DND-41 (cell line): ENCODE measurements around the gene TDRD12.
A peak's percentile ranks its signal among the peaks of the same experiment; 100 is the strongest.
"Not testable (repeated sequence)": the region's sequence is repeated elsewhere in the genome, so short reads cannot be mapped to it uniquely, and the experiment has no call there.

ENCODE experiments used
- ATAC-seq: fragments of 200-7000 bp; cut with Tn5 transposase; 3 replicates; pipeline ENCODE4 v1.9.1; 2021; ENCODE audit warnings: low read depth; ENCODE audit not compliant: insufficient read depth
- DNase-seq: peaks from one replicate; pipeline ENCODE4 v3.0.0-alpha.2; 2020
- H2AFZ ChIP-seq: 2 replicates; pipeline ENCODE4 v1.6.0; 2012; ENCODE audit warnings: low read depth, low read length
- H3K27ac ChIP-seq: 2 replicates; pipeline ENCODE4 v1.5.1; 2012; ENCODE audit warnings: low read length, inconsistent platforms
- H3K27me3 ChIP-seq: fragments of 200-600 bp; sonication (generic); 2 replicates; pipeline ENCODE4 v1.6.0; 2012; ENCODE audit warnings: low read length, mild to moderate bottlenecking, inconsistent platforms; ENCODE audit not compliant: insufficient read depth, poor library complexity
- H3K36me3 ChIP-seq: 2 replicates; pipeline ENCODE4 v1.5.1; 2012; ENCODE audit warnings: low read length, inconsistent platforms; ENCODE audit not compliant: insufficient read depth
- H3K4me1 ChIP-seq: 2 replicates; pipeline ENCODE4 v1.5.1; 2012; ENCODE audit warnings: mild to moderate bottlenecking, low read length; ENCODE audit not compliant: insufficient read depth
- H3K4me2 ChIP-seq: 2 replicates; pipeline ENCODE4 v1.6.0; 2012; ENCODE audit warnings: mild to moderate bottlenecking, moderate library complexity, low read length, inconsistent platforms; ENCODE audit not compliant: insufficient read depth
- H3K4me3 ChIP-seq, 2 experiments: fragments of 200-600 bp in 1 of 2; shearing (Covaris generic) in 1 of 2; 2 replicates each; pipeline ENCODE4 v1.5.1; 2012 to 2016; ENCODE audit warnings: inconsistent platforms in 2 of 2, low read length in 2 of 2, mild to moderate bottlenecking in 2 of 2, low read depth in 1 of 2, moderate library complexity in 1 of 2
- H3K79me2 ChIP-seq: 2 replicates; pipeline ENCODE4 v1.6.0; 2012; ENCODE audit warnings: low read length, inconsistent platforms; ENCODE audit not compliant: insufficient read depth
- H3K9ac ChIP-seq: 2 replicates; pipeline ENCODE4 v1.6.0; 2012; ENCODE audit warnings: low read depth, mild to moderate bottlenecking, inconsistent platforms, low read length, moderate library complexity
- H3K9me3 ChIP-seq: 2 replicates; pipeline ENCODE4 v1.5.1; 2012; ENCODE audit warnings: low read length, moderate library complexity, mild to moderate bottlenecking, inconsistent platforms; ENCODE audit not compliant: insufficient read depth, severe bottlenecking
- H4K20me1 ChIP-seq: 2 replicates; pipeline ENCODE4 v1.6.0; 2012; ENCODE audit warnings: low read length; ENCODE audit not compliant: insufficient read depth
- CTCF ChIP-seq: IDR thresholded peaks from 2 replicates; pipeline ENCODE4 v1.5.1; 2012; ENCODE audit warnings: borderline replicate concordance, low read length, moderate library complexity, mild to moderate bottlenecking; ENCODE audit not compliant: poor library complexity, severe bottlenecking; ENCODE audit errors: extremely low read depth
- EZH2 ChIP-seq: IDR thresholded peaks from 3 replicates; pipeline ENCODE4 v1.6.1; 2012; ENCODE audit warnings: borderline replicate concordance, low read depth, mild to moderate bottlenecking, moderate library complexity, low read length, inconsistent platforms; ENCODE audit not compliant: severe bottlenecking

TDRD12 gene

GRCh38 chr19:32694851-32695250, 24.7 kb upstream of the TDRD12 start:
- not testable (repeated sequence) for DNase-seq, H3K9ac ChIP-seq, H2AFZ ChIP-seq, H3K27ac ChIP-seq, H3K9me3 ChIP-seq, ATAC-seq, H3K27me3 ChIP-seq
- peaks cover 54% of the 10 kb centered on the region for H3K36me3 ChIP-seq
- peaks cover 80% of the 10 kb centered on the region for H3K79me2 ChIP-seq
- peaks cover 45% of the 10 kb centered on the region for H3K4me1 ChIP-seq
- H3K4me3 ChIP-seq = peak overlapping the region in 1 of 2 experiments; percentile 37; a peak in 1 of 4 replicates
- H3K4me2 ChIP-seq = peak overlapping the region; percentile 75; the same call in 1 of the 2 replicates
- peaks cover 18% of the 10 kb centered on the region for H4K20me1 ChIP-seq

GRCh38 chr19:32695506-32695905, 24.1 kb upstream of the TDRD12 start:
- not testable (repeated sequence) for H3K27ac ChIP-seq
- Histone ChIP-seq H4K20me1 (peaks cover 18% of the 10 kb centered on the region), H3K79me2 (peaks cover 86% of the 10 kb centered on the region)

DNA sequence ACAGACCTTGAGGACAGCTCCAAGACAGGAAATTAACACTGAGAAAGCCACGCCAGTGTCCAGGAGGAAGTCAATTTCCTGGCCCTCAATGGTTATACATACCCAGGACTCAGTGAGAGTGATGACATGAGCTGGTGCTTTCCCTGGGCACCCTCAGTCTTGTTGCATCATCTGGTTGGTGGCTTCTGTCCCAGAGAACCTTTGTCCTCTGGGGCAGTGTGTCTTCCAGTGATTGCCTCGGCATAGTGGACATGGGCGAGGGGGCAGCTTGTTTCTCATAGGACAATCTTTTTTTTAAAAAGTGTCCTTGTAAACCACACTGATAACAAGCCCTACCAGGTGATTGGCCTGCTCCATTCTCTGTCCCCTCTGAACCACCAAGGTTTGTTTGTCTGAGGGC, 22.8 kb upstream of the TDRD12 start:
- H3K4me3 ChIP-seq, H3K9ac ChIP-seq, H2AFZ ChIP-seq, H3K4me2 ChIP-seq, H3K27ac ChIP-seq, DNase-seq, H3K9me3 ChIP-seq, ATAC-seq, H3K27me3 ChIP-seq: not testable (repeated sequence)
- Histone ChIP-seq H3K4me1 (peaks cover 33% of the 10 kb centered on the region), H4K20me1 (peaks cover 18% of the 10 kb centered on the region), H3K36me3 (peaks cover 70% of the 10 kb centered on the region), H3K79me2 (peaks cover 91% of the 10 kb centered on the region)

More at GRCh38 chr19:32695506-32695905, 24.1 kb upstream of the TDRD12 start:
- not testable (repeated sequence) for ATAC-seq, H3K9me3 ChIP-seq, H3K9ac ChIP-seq, H3K27me3 ChIP-seq, H2AFZ ChIP-seq, DNase-seq, H3K4me2 ChIP-seq
- peaks cover 45% of the 10 kb centered on the region for H3K4me1 ChIP-seq
- H3K4me3 ChIP-seq = peak overlapping the region in 1 of 2 experiments; percentile 20; a peak in 1 of 4 replicates
- H3K36me3 ChIP-seq = peaks cover 60% of the 10 kb centered on the region

- Histone ChIP-seq H3K36me3 (peaks cover 91% of the 10 kb centered on the region), H3K9me3 (peaks cover 26% of the 10 kb centered on the region), H4K20me1 (peaks cover 15% of the 10 kb centered on the region; the same call in 1 of the 2 replicates), H3K79me2 (peaks cover 86% of the 10 kb centered on the region)
- H3K4me2 ChIP-seq, H3K4me1 ChIP-seq, H2AFZ ChIP-seq, DNase-seq, H3K27me3 ChIP-seq, H3K4me3 ChIP-seq, H3K9ac ChIP-seq, ATAC-seq, H3K27ac ChIP-seq: not testable (repeated sequence)
Observed at GRCh38 chr19:32700129-32700528, 19.4 kb upstream of the TDRD12 start.

- Histone ChIP-seq H3K27me3 (no peaks in the 10 kb centered on the region), H3K4me1 (no peaks in the 10 kb centered on the region; the same call in 1 of the 2 replicates), H3K79me2 (peaks cover 86% of the 10 kb centered on the region), H4K20me1 (peaks cover 7% of the 10 kb centered on the region; the same call in 1 of the 2 replicates), H3K36me3 (peaks cover 89% of the 10 kb centered on the region), H3K9ac (no peak overlapping the region), H3K4me2 (no peak overlapping the region), H2AFZ (no peak overlapping the region), H3K27ac (no peak overlapping the region), H3K4me3 (no peak overlapping the region), H3K9me3 (peaks cover 26% of the 10 kb centered on the region)
- ATAC-seq (no peak), DNase-seq (no peak)
- TF ChIP-seq EZH2 (no peak), CTCF (no peak)
Observed at GRCh38 chr19:32702010-32702409, 17.6 kb upstream of the TDRD12 start.

GRCh38 chr19:32704006-32704405, 15.6 kb upstream of the TDRD12 start:
- H3K4me1 ChIP-seq, H4K20me1 ChIP-seq, H3K27ac ChIP-seq, H3K4me3 ChIP-seq, H3K27me3 ChIP-seq, H3K4me2 ChIP-seq, H3K9ac ChIP-seq, H2AFZ ChIP-seq, ATAC-seq, DNase-seq: not testable (repeated sequence)
- peaks cover 82% of the 10 kb centered on the region for H3K36me3 ChIP-seq
- H3K79me2 ChIP-seq = peaks cover 71% of the 10 kb centered on the region
- H3K9me3 ChIP-seq = peaks cover 26% of the 10 kb centered on the region
